ENCODE measurements around the gene ZNF346.

- TF ChIP-seq CTCF (IDR thresholded peaks at IDR 0.05) (no peak), POLR2A (IDR thresholded peaks at IDR 0.05) (no peak), POLR2AphosphoS5 (IDR thresholded peaks at IDR 0.05) (no peak)
Observed at GRCh38 chr5:177035976-177036375, 13.5 kb downstream of the ZNF346 start.

All from breast epithelium (tissue), 3 donors.